Measurements from ENCODE around the gene PDPK1. TPM values are rescaled to one million over a fixed set of nuclear protein-coding genes. Genes with fewer than 3 reads are reported as not detected.
A peak's percentile ranks its signal among the peaks of the same experiment; 100 is the strongest.
"Not testable (repeated sequence)": the region's sequence is repeated elsewhere in the genome, so short reads cannot be mapped to it uniquely, and the experiment has no call there.

PDPK1 gene
- total RNA-seq, 2 donors from 2014 or later = 29.2 to 30.3 TPM

- H3K4me1 ChIP-seq (ENCODE audit: control insufficient read depth, insufficient read depth, low read length); H3K4me3 Mint-ChIP-seq; H3K9me3 ChIP-seq (ENCODE audit: control insufficient read depth, low read length); H3K27me3 ChIP-seq (ENCODE audit: control insufficient read depth, insufficient read depth, low read length, poor library complexity, severe bottlenecking); H3K9ac ChIP-seq (ENCODE audit: extremely low read depth, low read length, poor library complexity, severe bottlenecking); H3K9me3 Mint-ChIP-seq; H3K27ac Mint-ChIP-seq; H3K4me1 Mint-ChIP-seq; H3K4me3 ChIP-seq (ENCODE audit: low read length); H3K27me3 Mint-ChIP-seq (ENCODE audit: insufficient read depth); DNase-seq; H3K27ac ChIP-seq (ENCODE audit: low read depth, low read length): not testable (repeated sequence)
- peaks cover 17% of the 10 kb centered on the region for H3K36me3 ChIP-seq (ENCODE audit: control insufficient read depth, insufficient read depth, low read length)
- WGBS, 2 experiments (ENCODE audit: insufficient coverage in 1 of 2, insufficient read length in 1 of 2) = 78% methylated on average over 4 of the region's 7 CpGs; no CpG with 5 or more reads in 1 of the 2 experiments
- H3K36me3 Mint-ChIP-seq (ENCODE audit: low read depth) = peaks cover 14% of the 10 kb centered on the region
Observed at GRCh38 chr16:2602175-2602574, 64.4 kb downstream of the PDPK1 start.

DNA sequence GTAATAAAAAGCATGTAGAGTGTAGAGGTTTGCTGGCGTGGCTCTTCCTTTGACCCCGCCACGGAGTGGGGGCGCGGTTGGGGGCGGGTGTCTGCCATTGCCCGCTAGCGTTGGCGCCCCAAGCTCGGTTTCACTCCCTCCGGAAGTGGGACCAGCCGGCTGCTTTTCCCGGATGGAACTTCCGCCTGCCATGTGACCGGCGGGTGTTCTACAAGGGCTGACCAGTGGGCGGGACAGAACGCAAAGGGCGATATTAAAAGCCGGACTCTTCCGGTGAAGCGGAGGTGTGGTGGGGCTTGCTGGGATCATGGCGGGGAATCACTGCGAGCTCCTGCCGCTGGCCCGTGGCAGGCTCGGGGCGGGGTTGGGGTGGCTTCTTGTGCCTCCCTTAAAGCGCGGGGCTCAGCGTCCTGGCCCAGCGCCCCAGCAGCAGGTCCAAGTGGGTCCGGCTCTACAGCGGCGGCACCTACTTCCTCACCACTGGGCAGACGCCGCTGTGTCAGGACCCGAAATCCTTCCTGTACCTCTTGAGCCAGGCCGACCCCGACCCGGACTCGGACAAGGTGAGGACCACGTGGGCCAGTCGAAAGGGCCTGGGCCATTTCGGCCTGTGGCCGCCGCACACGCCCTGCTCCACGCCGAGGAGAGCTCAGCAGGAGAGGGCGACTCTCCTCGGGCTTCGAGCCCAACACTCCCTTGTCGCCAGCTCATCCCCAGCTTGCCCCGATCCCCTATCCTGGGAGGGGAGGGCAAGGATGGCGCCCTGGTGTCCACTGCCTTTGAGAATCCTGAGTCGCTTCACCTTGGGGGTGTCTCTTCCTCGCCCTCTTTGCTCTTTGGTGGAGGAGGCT, 65.6 kb downstream of the PDPK1 start:
- H3K4me1 ChIP-seq (ENCODE audit: control insufficient read depth, insufficient read depth, low read length) = no peaks in the 10 kb centered on the region
- H3K9ac ChIP-seq (ENCODE audit: extremely low read depth, low read length, poor library complexity, severe bottlenecking) = peak overlapping the region; percentile 85
- DNase-seq = peak; percentile 98
- H3K27ac Mint-ChIP-seq = peak overlapping the region; percentile 96
- H3K27me3 Mint-ChIP-seq (ENCODE audit: insufficient read depth) = no peaks in the 10 kb centered on the region
- peak overlapping the region; percentile 94 for H3K4me3 ChIP-seq (ENCODE audit: low read length)
- H3K36me3 ChIP-seq (ENCODE audit: control insufficient read depth, insufficient read depth, low read length) = peaks cover 5% of the 10 kb centered on the region
- peak overlapping the region; percentile 95 for H3K4me3 Mint-ChIP-seq
- H3K36me3 Mint-ChIP-seq (ENCODE audit: low read depth) = peaks cover 6% of the 10 kb centered on the region
- no peaks in the 10 kb centered on the region for H3K9me3 ChIP-seq (ENCODE audit: control insufficient read depth, low read length)
- no peak for TF ChIP-seq CTCF (conservative IDR thresholded peaks at IDR 0.05)
- WGBS, 2 experiments (ENCODE audit: insufficient coverage in 1 of 2, insufficient read length in 1 of 2) = 0% methylated on average over 17 to 58 of the region's 58 CpGs
- H3K27me3 ChIP-seq (ENCODE audit: control insufficient read depth, insufficient read depth, low read length, poor library complexity, severe bottlenecking) = no peaks in the 10 kb centered on the region
- no peaks in the 10 kb centered on the region for H3K9me3 Mint-ChIP-seq
- peaks cover 4% of the 10 kb centered on the region for H3K4me1 Mint-ChIP-seq
- no peak overlapping the region for H3K27ac ChIP-seq (ENCODE audit: low read depth, low read length)

- not testable (repeated sequence) for H3K9me3 Mint-ChIP-seq; H3K36me3 Mint-ChIP-seq (ENCODE audit: low read depth); H3K27me3 ChIP-seq (ENCODE audit: control insufficient read depth, insufficient read depth, low read length, poor library complexity, severe bottlenecking); H3K27me3 Mint-ChIP-seq (ENCODE audit: insufficient read depth); H3K9me3 ChIP-seq (ENCODE audit: control insufficient read depth, low read length); H3K27ac ChIP-seq (ENCODE audit: low read depth, low read length); DNase-seq; H3K4me1 ChIP-seq (ENCODE audit: control insufficient read depth, insufficient read depth, low read length); H3K4me1 Mint-ChIP-seq; H3K36me3 ChIP-seq (ENCODE audit: control insufficient read depth, insufficient read depth, low read length)
- 2% methylated on average over 9 of the region's 12 CpGs; no CpG with 5 or more reads in 1 of the 2 experiments for WGBS, 2 experiments (ENCODE audit: insufficient coverage in 1 of 2, insufficient read length in 1 of 2)
- Histone ChIP-seq H3K9ac (ENCODE audit: extremely low read depth, low read length, poor library complexity, severe bottlenecking) (peak overlapping the region; percentile 85), H3K4me3 (ENCODE audit: low read length) (peak overlapping the region; percentile 94)
- peak overlapping the region; percentile 95 for H3K4me3 Mint-ChIP-seq
- H3K27ac Mint-ChIP-seq = peak overlapping the region; percentile 96
Observed at GRCh38 chr16:2604016-2604369, 66.2 kb downstream of the PDPK1 start.

DNA sequence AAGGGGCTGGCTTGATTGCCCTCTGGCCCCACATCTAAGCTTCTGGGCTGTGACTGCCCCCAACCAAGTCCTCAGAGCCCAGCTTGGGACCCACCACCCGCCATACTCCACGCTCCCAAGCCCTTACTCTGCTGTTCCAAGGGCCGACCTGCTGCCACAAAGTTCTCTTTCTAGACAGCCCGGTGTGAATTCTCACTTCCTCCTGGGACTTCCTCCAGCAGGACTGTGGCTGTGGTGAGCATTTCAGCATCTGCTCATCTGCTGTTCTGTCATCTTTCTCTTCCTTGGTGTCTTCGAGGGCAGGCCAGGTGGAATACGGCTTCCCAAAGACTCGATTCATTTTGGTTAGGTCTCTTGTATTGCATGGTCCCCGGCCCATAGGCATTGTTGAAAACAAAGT, 69.0 kb downstream of the PDPK1 start:
- peaks cover 15% of the 10 kb centered on the region for H3K36me3 Mint-ChIP-seq (ENCODE audit: low read depth)
- not testable (repeated sequence) for H3K27ac ChIP-seq (ENCODE audit: low read depth, low read length); H3K4me1 ChIP-seq (ENCODE audit: control insufficient read depth, insufficient read depth, low read length); DNase-seq; H3K9me3 ChIP-seq (ENCODE audit: control insufficient read depth, low read length); H3K4me3 Mint-ChIP-seq; H3K4me3 ChIP-seq (ENCODE audit: low read length); H3K27ac Mint-ChIP-seq; H3K27me3 ChIP-seq (ENCODE audit: control insufficient read depth, insufficient read depth, low read length, poor library complexity, severe bottlenecking); H3K27me3 Mint-ChIP-seq (ENCODE audit: insufficient read depth); H3K4me1 Mint-ChIP-seq; H3K9me3 Mint-ChIP-seq; H3K9ac ChIP-seq (ENCODE audit: extremely low read depth, low read length, poor library complexity, severe bottlenecking)
- H3K36me3 ChIP-seq (ENCODE audit: control insufficient read depth, insufficient read depth, low read length) = peaks cover 13% of the 10 kb centered on the region
- no CpG with 5 or more reads among the region's 8 CpGs for WGBS, 2 experiments (ENCODE audit: insufficient coverage in 1 of 2, insufficient read length in 1 of 2)

DNA sequence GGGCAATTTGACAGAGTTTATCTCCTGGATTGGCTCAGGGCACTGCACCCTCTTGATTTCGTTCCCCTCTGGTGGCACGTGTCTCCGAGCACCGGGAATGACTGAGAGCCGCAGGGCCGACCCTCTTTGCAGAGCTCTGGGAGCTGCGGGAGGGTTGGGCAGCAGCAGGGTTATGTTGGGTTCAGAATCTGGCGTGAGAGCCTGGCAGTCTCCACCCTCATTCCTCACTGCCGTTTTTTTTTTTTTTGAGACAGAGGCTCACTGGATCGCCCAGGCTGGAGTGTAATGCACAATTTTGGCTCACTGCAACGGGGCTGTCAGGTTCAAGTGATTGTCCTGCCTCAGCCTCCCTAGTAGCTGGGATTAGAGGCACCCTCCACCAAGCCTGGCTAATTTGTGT, 71.5 kb downstream of the PDPK1 start:
- H3K36me3 ChIP-seq (ENCODE audit: control insufficient read depth, insufficient read depth, low read length) = peaks cover 13% of the 10 kb centered on the region
- not testable (repeated sequence) for H3K27ac Mint-ChIP-seq

More for the DNA sequence above, 71.5 kb downstream of the PDPK1 start:
- not testable (repeated sequence) for H3K27me3 Mint-ChIP-seq (ENCODE audit: insufficient read depth); DNase-seq; H3K9me3 Mint-ChIP-seq; H3K4me1 Mint-ChIP-seq; H3K4me3 Mint-ChIP-seq; H3K27ac ChIP-seq (ENCODE audit: low read depth, low read length); H3K9ac ChIP-seq (ENCODE audit: extremely low read depth, low read length, poor library complexity, severe bottlenecking); H3K4me3 ChIP-seq (ENCODE audit: low read length); H3K27me3 ChIP-seq (ENCODE audit: control insufficient read depth, insufficient read depth, low read length, poor library complexity, severe bottlenecking); H3K9me3 ChIP-seq (ENCODE audit: control insufficient read depth, low read length); H3K4me1 ChIP-seq (ENCODE audit: control insufficient read depth, insufficient read depth, low read length)
- 94% methylated on average over 3 of the region's 11 CpGs; no CpG with 5 or more reads in 1 of the 2 experiments for WGBS, 2 experiments (ENCODE audit: insufficient coverage in 1 of 2, insufficient read length in 1 of 2)
- peaks cover 15% of the 10 kb centered on the region for H3K36me3 Mint-ChIP-seq (ENCODE audit: low read depth)
